HepG2 (cell line): ENCODE results near the gene LAMC1. TPM values are rescaled to one million over a fixed set of nuclear protein-coding genes. Genes with fewer than 3 reads are reported as not detected.

Experiments
- AGO1 ChIP-seq: fragments of 200-400 bp; formaldehyde crosslinking; IDR thresholded peaks from 2 replicates; pipeline ENCODE4 v1.6.1; 2017; ENCODE audit warnings: mild to moderate bottlenecking, low read depth, low read length, moderate library complexity; ENCODE audit not compliant: poor library complexity, severe bottlenecking
- GLI4 ChIP-seq: sonication (generic); formaldehyde crosslinking; IDR thresholded peaks from 2 replicates; pipeline ENCODE4 v1.5.1; 2020; ENCODE audit warnings: missing genetic modification reagents, mild to moderate bottlenecking, moderate library complexity, borderline replicate concordance
- HNRNPH1 ChIP-seq: fragments of 200-400 bp; formaldehyde crosslinking; optimal IDR thresholded peaks from 2 replicates; pipeline ENCODE3; 2017; ENCODE audit warnings: mild to moderate bottlenecking, low read depth, low read length
- KAT2B ChIP-seq: fragments of 150-350 bp; IDR thresholded peaks from 2 replicates; pipeline ENCODE4 v1.6.1; 2014; ENCODE audit warnings: low read depth, low read length, borderline replicate concordance
- KLF9 ChIP-seq: IDR thresholded peaks from 2 replicates; pipeline ENCODE4 v1.6.1; 2016; ENCODE audit warnings: low read depth
- MAFF ChIP-seq: IDR thresholded peaks from 2 replicates; pipeline ENCODE4 v1.6.1; 2011; ENCODE audit warnings: low read depth, low read length, improper control_type of control experiment
- MED1 ChIP-seq: sonication (generic); formaldehyde crosslinking; IDR thresholded peaks from 2 replicates; pipeline ENCODE4 v1.4.0; 2020; ENCODE audit warnings: missing genetic modification reagents
- MIXL1 ChIP-seq: IDR thresholded peaks from 2 replicates; pipeline ENCODE4 v1.6.1; 2016
- MTERF4 ChIP-seq: sonication (generic); formaldehyde crosslinking; IDR thresholded peaks from 2 replicates; pipeline ENCODE4 v1.8.0; 2023; ENCODE audit warnings: mild to moderate bottlenecking, missing genetic modification reagents
- PLSCR1 ChIP-seq: sonication (generic); formaldehyde crosslinking; IDR thresholded peaks from 2 replicates; pipeline ENCODE4 v1.5.0; 2020; ENCODE audit warnings: missing genetic modification reagents, mild to moderate bottlenecking, borderline replicate concordance
- POLR2AphosphoS5 ChIP-seq: IDR thresholded peaks from 2 replicates; pipeline ENCODE4 v1.6.1; 2012; ENCODE audit warnings: low read depth, low read length
- SOX13 ChIP-seq, 3 experiments: fragments of 450-650 bp in 1 of 3; sonication (generic) in 1 of 3; formaldehyde crosslinking in 1 of 3; IDR thresholded peaks in 2 of 3; conservative IDR thresholded peaks in 1 of 3; 2 replicates each; pipeline versions ENCODE4 v1.5.0 to v1.6.1; 2016 to 2020; ENCODE audit warnings: antibody characterized with exemption in 1 of 3, mild to moderate bottlenecking in 1 of 3, missing compliant biosample characterization in 1 of 3, missing genetic modification reagents in 1 of 3, moderate library complexity in 1 of 3
- U2AF2 ChIP-seq: fragments of 200-400 bp; formaldehyde crosslinking; IDR thresholded peaks from 2 replicates; pipeline ENCODE4 v1.6.1; 2017; ENCODE audit warnings: low read depth, mild to moderate bottlenecking, low read length
- ZBTB26 ChIP-seq: IDR thresholded peaks from 2 replicates; pipeline ENCODE4 v1.6.1; 2016; ENCODE audit warnings: missing compliant biosample characterization, missing genetic modification reagents, borderline replicate concordance
- ZNF292 ChIP-seq: sonication (generic); formaldehyde crosslinking; IDR thresholded peaks from 2 replicates; pipeline ENCODE4 v1.8.1; 2022; ENCODE audit warnings: mild to moderate bottlenecking, low read depth, missing genetic modification reagents, borderline replicate concordance
- ZNF30 ChIP-seq: sonication (generic); formaldehyde crosslinking; IDR thresholded peaks from 2 replicates; pipeline ENCODE4 v1.5.0; 2020; ENCODE audit warnings: mild to moderate bottlenecking, missing genetic modification reagents
- ZNF382 ChIP-seq: sonication (generic); formaldehyde crosslinking; IDR thresholded peaks from 2 replicates; pipeline ENCODE4 v1.5.0; 2020; ENCODE audit warnings: missing genetic modification reagents, mild to moderate bottlenecking, borderline replicate concordance
- ZNF639 ChIP-seq: conservative IDR thresholded peaks from 2 replicates; pipeline ENCODE4 v1.6.1; 2018; ENCODE audit warnings: missing genetic modification reagents
- ZNF746 ChIP-seq: sonication (generic); formaldehyde crosslinking; IDR thresholded peaks from 2 replicates; pipeline ENCODE4 v1.8.0; 2022; ENCODE audit warnings: mild to moderate bottlenecking, missing genetic modification reagents
- ZNF770 ChIP-seq: sonication (generic); formaldehyde crosslinking; IDR thresholded peaks from 2 replicates; pipeline ENCODE4 v1.5.0; 2020; ENCODE audit warnings: mild to moderate bottlenecking, missing genetic modification reagents
- ZSCAN12 ChIP-seq: sonication (generic); formaldehyde crosslinking; IDR thresholded peaks from 2 replicates; pipeline ENCODE4 v1.9.0; 2021; ENCODE audit warnings: mild to moderate bottlenecking, missing genetic modification reagents
- polyA plus RNA-seq, 8 experiments: library from polyadenylated mRNA; depleted of rRNA in 3 of 8; stranded (reverse) in 7 of 8; unstranded in 1 of 8; fragments of >200 nt; fragmentation: Illumina TruSeq in 4 of 8; extraction: Trizol in 4 of 8; gene quantifications; 2 replicates each; pipeline versions ENCODE4 v1.2.1 to v1.2.3, GENCODE V29; 2011 to 2016; ENCODE audit warnings: low read depth in 4 of 8, missing spikeins in 1 of 8, mixed read lengths in 1 of 8; ENCODE audit not compliant: insufficient read depth in 1 of 8
- total RNA-seq, 5 experiments: library from RNA; depleted of rRNA; stranded (reverse); fragments of >200 nt; fragmentation: Illumina TruSeq; extraction: Trizol; gene quantifications; 2 replicates each; pipeline ENCODE4 v1.2.3, GENCODE V29; 2016; ENCODE audit warnings: low read depth in 1 of 5

Gene LAMC1
- total and polyA plus RNA-seq, 2 of the 13 experiments (the other 11 are each of a cell fraction or from before 2014, with no cell fraction given): 58.5 to 137 TPM

GRCh38 chr1:183022202-183023145 is 746 bp upstream of the LAMC1 start (continued):
- TF ChIP-seq ZNF770 (CRISPR knock-in tag): no peak
- no peak for TF ChIP-seq ZNF382 (CRISPR knock-in tag)
- TF ChIP-seq ZSCAN12: no peak
- no peak for TF ChIP-seq KLF9 (CRISPR knock-in tag)
- no peak for TF ChIP-seq SOX13 (IDR thresholded peaks at IDR 0.05)
- peak in 1 of 2 experiments; percentile 15; a peak in 1 of 4 replicates for TF ChIP-seq SOX13 (CRISPR knock-in tag; conservative IDR thresholded peaks at IDR 0.05 in 1 of 2, IDR thresholded peaks at IDR 0.05 in 1 of 2)
- no peak for TF ChIP-seq ZNF639 (CRISPR knock-in tag)
- no peak for TF ChIP-seq MED1 (CRISPR knock-in tag)
- no peak for TF ChIP-seq U2AF2
- TF ChIP-seq ZNF30 (CRISPR knock-in tag): no peak
- 0 out of 2 replicates have a peak, but pooled peaks have one; percentile 61 for TF ChIP-seq MTERF4 (CRISPR knock-in tag)
- TF ChIP-seq MIXL1 (CRISPR knock-in tag): no peak
- peak; percentile 70 for TF ChIP-seq MAFF
- no peak for TF ChIP-seq KAT2B
- TF ChIP-seq GLI4 (CRISPR knock-in tag): no peak
- no peak for TF ChIP-seq PLSCR1
- TF ChIP-seq HNRNPH1: peak; percentile 28
- no peak for TF ChIP-seq ZBTB26 (CRISPR knock-in tag)
- TF ChIP-seq ZNF746 (CRISPR knock-in tag): peak; percentile 80
- TF ChIP-seq POLR2AphosphoS5: 0 out of 2 replicates have a peak, but pooled peaks have one; percentile 41
- TF ChIP-seq AGO1: no peak
- no peak for TF ChIP-seq ZNF292 (CRISPR knock-in tag)
